ENCODE data around the gene TMEM92. TPM values are rescaled to one million over a fixed set of nuclear protein-coding genes. Genes with fewer than 3 reads are reported as not detected.

Gene TMEM92
- total RNA-seq, 2 donors from 2014 or later: 0.28 to 1.4 TPM

DNA sequence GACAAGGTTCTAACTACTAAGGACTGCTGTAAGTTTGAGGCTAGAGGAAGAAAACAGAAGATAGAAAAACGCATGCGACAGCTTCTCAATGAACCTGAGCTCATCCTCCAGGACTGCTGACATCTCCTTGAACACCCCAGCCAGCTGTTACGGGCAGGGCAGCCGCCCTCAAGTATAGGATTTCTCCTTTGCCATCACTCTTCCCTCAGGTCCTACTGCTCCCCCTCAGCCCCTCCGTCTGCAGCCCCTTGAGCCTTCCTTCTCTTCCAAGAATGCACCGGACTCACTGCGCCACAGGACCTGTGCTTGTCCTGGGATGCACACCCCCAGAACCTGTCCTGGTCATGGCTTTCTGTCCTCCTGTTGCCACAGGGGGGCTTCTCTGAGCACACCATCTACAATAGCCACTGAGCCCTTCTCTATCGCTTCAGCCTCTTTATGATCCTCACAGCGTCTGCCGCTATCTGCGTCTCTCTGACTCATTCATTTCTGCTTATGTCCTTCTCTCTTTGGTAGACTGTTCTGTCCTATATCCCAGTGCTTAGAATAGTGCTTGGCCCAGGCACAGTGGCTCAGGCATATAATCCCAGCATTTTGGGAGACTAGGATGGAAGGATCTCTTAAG is 56.0 kb downstream of the TMEM92 start:
- no peaks in the 10 kb centered on the region for H3K4me1 ChIP-seq (ENCODE audit: control insufficient read depth in 1 of 2, low read depth in 2 of 2)
- no peaks in the 10 kb centered on the region for H3K27me3 ChIP-seq (replicated peaks; ENCODE audit: insufficient read depth)
- no peak overlapping the region for H3K27ac ChIP-seq
- H3K4me3 ChIP-seq: no peak overlapping the region
- H3K36me3 ChIP-seq: no peaks in the 10 kb centered on the region
- H3K9me3 ChIP-seq: no peaks in the 10 kb centered on the region
- DNase-seq (ENCODE audit: low spot score) (no peak), ATAC-seq (ENCODE audit: insufficient number of reproducible peaks, low FRiP score, low read depth) (no peak)
- TF ChIP-seq, protein P1, sequence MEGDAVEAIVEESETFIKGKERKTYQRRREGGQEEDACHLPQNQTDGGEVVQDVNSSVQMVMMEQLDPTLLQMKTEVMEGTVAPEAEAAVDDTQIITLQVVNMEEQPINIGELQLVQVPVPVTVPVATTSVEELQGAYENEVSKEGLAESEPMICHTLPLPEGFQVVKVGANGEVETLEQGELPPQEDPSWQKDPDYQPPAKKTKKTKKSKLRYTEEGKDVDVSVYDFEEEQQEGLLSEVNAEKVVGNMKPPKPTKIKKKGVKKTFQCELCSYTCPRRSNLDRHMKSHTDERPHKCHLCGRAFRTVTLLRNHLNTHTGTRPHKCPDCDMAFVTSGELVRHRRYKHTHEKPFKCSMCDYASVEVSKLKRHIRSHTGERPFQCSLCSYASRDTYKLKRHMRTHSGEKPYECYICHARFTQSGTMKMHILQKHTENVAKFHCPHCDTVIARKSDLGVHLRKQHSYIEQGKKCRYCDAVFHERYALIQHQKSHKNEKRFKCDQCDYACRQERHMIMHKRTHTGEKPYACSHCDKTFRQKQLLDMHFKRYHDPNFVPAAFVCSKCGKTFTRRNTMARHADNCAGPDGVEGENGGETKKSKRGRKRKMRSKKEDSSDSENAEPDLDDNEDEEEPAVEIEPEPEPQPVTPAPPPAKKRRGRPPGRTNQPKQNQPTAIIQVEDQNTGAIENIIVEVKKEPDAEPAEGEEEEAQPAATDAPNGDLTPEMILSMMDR (IDR thresholded peaks at IDR 0.05): no peak

Other genes with a start within 250 kb of the TMEM92 start
- 100 to 1,000 TPM; 197 to 260 TPM for gene ITGA3, start 218.4 kb upstream of the TMEM92 start, total RNA-seq
- 10 to 100 TPM; 35.5 to 74.9 TPM for gene PDK2, start 179.1 kb upstream of the TMEM92 start, total RNA-seq
- gene SAMD14, start 144.3 kb upstream of the TMEM92 start, total RNA-seq: 10 to 100 TPM in 1 of 2 donors, 1 to 10 TPM in 1; 9.7 to 11.5 TPM
- 10 to 100 TPM; 53.3 to 67.1 TPM for gene PPP1R9B, start 123.8 kb upstream of the TMEM92 start, total RNA-seq
- gene SGCA, start 108.5 kb upstream of the TMEM92 start, total RNA-seq: 100 to 1,000 TPM in 1 of 2 donors, 10 to 100 TPM in 1; 95.5 to 158 TPM
- gene COL1A1, start 72.8 kb upstream of the TMEM92 start, total RNA-seq: 100 to 1,000 TPM; 261 to 270 TPM
- gene XYLT2, start 71.7 kb downstream of the TMEM92 start, total RNA-seq: 10 to 100 TPM; 17.6 to 26.4 TPM
- gene MRPL27, start 98.7 kb downstream of the TMEM92 start, total RNA-seq: 10 to 100 TPM; 17.1 to 42.9 TPM
- 1 to 10 TPM in 1 of 2 donors, not detected in 1; 3.9 TPM for gene EME1, start 98.8 kb downstream of the TMEM92 start, total RNA-seq
- 10 to 100 TPM; 55.6 to 96.4 TPM for gene LRRC59, start 123.1 kb downstream of the TMEM92 start, total RNA-seq
- gene ACSF2, start 151.8 kb downstream of the TMEM92 start, total RNA-seq: 10 to 100 TPM; 11.1 to 41.6 TPM
- gene CHAD, start 194.4 kb downstream of the TMEM92 start, total RNA-seq: not detected
- gene RSAD1, start 204.4 kb downstream of the TMEM92 start, total RNA-seq: 10 to 100 TPM; 21.4 to 35.3 TPM
- under 1 TPM; 0.56 to 0.68 TPM for gene MYCBPAP, start 234.0 kb downstream of the TMEM92 start, total RNA-seq

All from thoracic aorta (tissue), 2 donors.